ENCODE results near the gene CDYL2. TPM values are rescaled to one million over a fixed set of nuclear protein-coding genes. Genes with fewer than 3 reads are reported as not detected.

CDYL2 gene
- total RNA-seq, 4 donors from 2014 or later, result 1.8 to 4.8 (median 3.1) TPM

- no peak overlapping the region for H3K4me3 ChIP-seq
- H3K4me1 ChIP-seq, result no peaks in the 10 kb centered on the region
- TF ChIP-seq POLR2A (IDR thresholded peaks at IDR 0.05) (no peak), CTCF (IDR thresholded peaks at IDR 0.05) (no peak)
- DNase-seq, result no peak
- no peak overlapping the region for H3K27ac ChIP-seq
- H3K36me3 ChIP-seq, result no peaks in the 10 kb centered on the region
- H3K27me3 ChIP-seq, result no peaks in the 10 kb centered on the region
- 59 to 68% methylated on average over 2 of the region's 2 CpGs for WGBS, 2 donors
- intact Hi-C loops (cut with DNase I), result no loop called here
- H3K9me3 ChIP-seq, result peaks cover 0 to 27% (median 0%) of the 10 kb centered on the region in 3 donors
These were observed 25.7 kb downstream of the CDYL2 start for GRCh38 chr16:80778703-80779102.

DNA sequence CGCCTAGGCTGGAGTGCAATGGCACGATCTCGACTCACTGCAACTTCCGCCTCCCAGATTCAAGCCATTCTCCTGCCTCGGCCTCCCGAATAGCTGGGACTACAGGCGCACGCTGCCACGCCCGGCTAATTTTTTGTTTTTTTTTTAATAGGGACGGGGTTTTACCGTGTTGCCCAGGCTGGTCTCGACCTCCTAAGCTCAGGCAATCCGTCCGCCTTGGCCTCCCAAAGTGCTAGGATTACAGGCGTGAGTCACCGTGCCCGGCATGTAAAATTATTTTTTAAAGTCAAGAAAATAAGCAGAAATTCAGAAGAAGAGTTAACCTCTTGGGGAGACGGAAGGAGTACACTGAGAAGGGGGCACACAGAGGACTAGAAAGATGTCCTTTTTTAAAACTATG lies 27.5 kb downstream of the CDYL2 start:
- 87 to 90% methylated on average over 13 to 14 of the region's 19 CpGs for WGBS, 2 donors

DNA sequence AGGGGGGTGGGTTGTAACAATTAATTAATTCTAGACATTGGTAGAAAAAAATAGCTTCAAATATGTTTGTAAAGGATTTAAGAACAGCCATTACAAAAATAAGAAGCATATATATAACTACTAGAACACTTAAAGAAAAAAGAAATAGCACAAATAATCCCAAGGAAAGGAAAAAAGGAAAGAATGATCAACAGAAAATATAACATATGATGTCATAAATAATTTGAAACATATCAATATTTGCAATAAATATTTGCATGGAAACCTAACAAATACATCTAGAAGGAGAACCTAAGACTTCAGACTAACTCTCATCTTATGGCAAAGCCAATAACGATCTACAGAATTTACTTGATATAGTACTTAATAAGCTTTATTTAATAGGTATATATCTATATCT lies 28.9 kb downstream of the CDYL2 start:
- 82 to 91% methylated on average over 1 of the region's 1 CpG for WGBS, 2 donors

More for the DNA sequence above, 27.5 kb downstream of the CDYL2 start:
- Histone ChIP-seq H3K9me3 (peaks cover 0 to 15% (median 0%) of the 10 kb centered on the region in 3 donors), H3K27ac (no peak overlapping the region), H3K4me1 (no peaks in the 10 kb centered on the region), H3K36me3 (no peaks in the 10 kb centered on the region), H3K27me3 (no peaks in the 10 kb centered on the region), H3K4me3 (no peak overlapping the region)
- TF ChIP-seq CTCF (IDR thresholded peaks at IDR 0.05) (no peak), POLR2A (IDR thresholded peaks at IDR 0.05) (no peak)
- DNase-seq, result no peak
- intact Hi-C loops (cut with DNase I), result no loop called here

DNA sequence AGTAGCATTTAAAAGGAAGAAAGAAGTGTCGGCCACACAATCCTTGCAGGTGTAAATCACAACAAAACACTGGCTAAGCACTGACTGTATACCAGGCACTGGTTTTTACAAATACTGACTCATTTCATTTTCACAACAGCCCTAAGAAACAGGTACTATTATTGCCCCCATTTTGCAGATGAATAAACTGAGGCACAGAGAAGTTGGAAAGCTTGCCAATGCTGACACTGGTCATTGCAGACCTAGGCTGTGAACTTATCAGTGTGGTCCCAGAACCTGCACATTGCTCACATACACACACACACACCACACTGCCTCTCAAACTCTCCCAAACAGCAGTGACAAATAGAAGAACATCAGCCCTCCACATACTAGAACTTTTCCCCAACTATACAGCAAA lies 37.6 kb downstream of the CDYL2 start:
- TF ChIP-seq POLR2A (IDR thresholded peaks at IDR 0.05) (no peak), CTCF (IDR thresholded peaks at IDR 0.05) (no peak)
- peaks cover 0 to 12% (median 6%) of the 10 kb centered on the region in 3 donors for H3K9me3 ChIP-seq
- no peak for DNase-seq
- no peaks in the 10 kb centered on the region for H3K36me3 ChIP-seq
- no peaks in the 10 kb centered on the region for H3K4me1 ChIP-seq
- no peaks in the 10 kb centered on the region for H3K27me3 ChIP-seq
- H3K4me3 ChIP-seq, result no peak overlapping the region
- intact Hi-C loops (cut with DNase I), result no loop called here
- 90 to 94% methylated on average over 1 of the region's 1 CpG for WGBS, 2 donors
- no peak overlapping the region for H3K27ac ChIP-seq

More for the DNA sequence above, 28.9 kb downstream of the CDYL2 start:
- Histone ChIP-seq H3K27ac (no peak overlapping the region), H3K36me3 (no peaks in the 10 kb centered on the region), H3K4me1 (no peaks in the 10 kb centered on the region), H3K9me3 (peaks cover 0 to 17% (median 0%) of the 10 kb centered on the region in 3 donors), H3K4me3 (no peak overlapping the region), H3K27me3 (no peaks in the 10 kb centered on the region)
- TF ChIP-seq POLR2A (IDR thresholded peaks at IDR 0.05) (no peak), CTCF (IDR thresholded peaks at IDR 0.05) (no peak)
- intact Hi-C loops (cut with DNase I), result no loop called here
- no peak for DNase-seq

GRCh38 chr16:80759419-80760162 lies 44.8 kb downstream of the CDYL2 start:
- 59 to 61% methylated on average over 6 of the region's 6 CpGs for WGBS, 2 donors
- Histone ChIP-seq H3K27ac (no peak overlapping the region), H3K4me3 (no peak overlapping the region), H3K4me1 (no peaks in the 10 kb centered on the region), H3K36me3 (no peaks in the 10 kb centered on the region), H3K27me3 (no peaks in the 10 kb centered on the region), H3K9me3 (no peaks in the 10 kb centered on the region)
- intact Hi-C loops (cut with DNase I), result no loop called here
- DNase-seq, result no peak
- no peak for TF ChIP-seq POLR2A (IDR thresholded peaks at IDR 0.05)
- no peak for TF ChIP-seq CTCF (IDR thresholded peaks at IDR 0.05)
